ENCODE measurements around the gene INPP5D. TPM values are rescaled to one million over a fixed set of nuclear protein-coding genes. Genes with fewer than 3 reads are reported as not detected.

The INPP5D gene
- total RNA-seq, 4 donors from 2014 or later: 6.5 to 18.7 (median 11.5) TPM

DNA sequence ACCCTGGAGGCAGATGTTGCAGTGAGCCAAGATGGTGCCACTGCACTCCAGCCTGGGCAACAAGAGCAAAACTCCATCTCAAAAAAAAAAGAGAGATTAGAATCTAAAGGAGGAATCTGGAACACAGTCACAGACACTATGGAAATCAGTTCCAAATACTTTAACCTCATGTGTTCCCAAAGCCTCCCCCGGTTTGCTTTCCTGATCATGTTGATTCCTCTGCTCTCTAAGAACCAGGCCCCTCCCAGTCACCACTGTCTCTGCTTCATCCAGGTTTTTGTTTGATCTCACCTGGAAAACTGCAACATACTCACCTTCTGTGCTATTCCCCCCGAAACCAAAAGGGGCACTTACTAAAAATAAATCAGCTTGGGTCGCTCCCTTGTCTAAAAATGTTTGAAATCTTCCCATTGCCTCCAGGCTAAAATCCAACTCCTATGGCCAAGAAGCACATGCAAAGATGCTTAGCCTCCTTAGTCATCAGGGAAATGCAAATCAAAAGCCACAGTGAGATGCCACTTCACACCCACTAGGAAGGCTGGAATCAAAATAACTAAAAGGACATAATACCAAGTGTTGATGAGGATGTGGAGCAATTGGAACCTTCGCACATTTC is 33.8 kb upstream of the INPP5D start:
- Histone ChIP-seq H3K36me3 (no peaks in the 10 kb centered on the region), H3K4me3 (no peak overlapping the region), H3K9me3 (no peaks in the 10 kb centered on the region), H3K27ac (no peak overlapping the region), H3K4me1 (no peaks in the 10 kb centered on the region), H3K27me3 (no peaks in the 10 kb centered on the region)
- TF ChIP-seq POLR2A (IDR thresholded peaks at IDR 0.05) (no peak), EP300 (IDR thresholded peaks at IDR 0.05) (no peak), POLR2AphosphoS5 (IDR thresholded peaks at IDR 0.05) (no peak)
- TF ChIP-seq, protein P1, sequence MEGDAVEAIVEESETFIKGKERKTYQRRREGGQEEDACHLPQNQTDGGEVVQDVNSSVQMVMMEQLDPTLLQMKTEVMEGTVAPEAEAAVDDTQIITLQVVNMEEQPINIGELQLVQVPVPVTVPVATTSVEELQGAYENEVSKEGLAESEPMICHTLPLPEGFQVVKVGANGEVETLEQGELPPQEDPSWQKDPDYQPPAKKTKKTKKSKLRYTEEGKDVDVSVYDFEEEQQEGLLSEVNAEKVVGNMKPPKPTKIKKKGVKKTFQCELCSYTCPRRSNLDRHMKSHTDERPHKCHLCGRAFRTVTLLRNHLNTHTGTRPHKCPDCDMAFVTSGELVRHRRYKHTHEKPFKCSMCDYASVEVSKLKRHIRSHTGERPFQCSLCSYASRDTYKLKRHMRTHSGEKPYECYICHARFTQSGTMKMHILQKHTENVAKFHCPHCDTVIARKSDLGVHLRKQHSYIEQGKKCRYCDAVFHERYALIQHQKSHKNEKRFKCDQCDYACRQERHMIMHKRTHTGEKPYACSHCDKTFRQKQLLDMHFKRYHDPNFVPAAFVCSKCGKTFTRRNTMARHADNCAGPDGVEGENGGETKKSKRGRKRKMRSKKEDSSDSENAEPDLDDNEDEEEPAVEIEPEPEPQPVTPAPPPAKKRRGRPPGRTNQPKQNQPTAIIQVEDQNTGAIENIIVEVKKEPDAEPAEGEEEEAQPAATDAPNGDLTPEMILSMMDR (IDR thresholded peaks at IDR 0.05): no peak
- no peak for DNase-seq (ENCODE audit: low spot score in 2 of 2)
- WGBS: 48% methylated on average over 4 of the region's 4 CpGs

DNA sequence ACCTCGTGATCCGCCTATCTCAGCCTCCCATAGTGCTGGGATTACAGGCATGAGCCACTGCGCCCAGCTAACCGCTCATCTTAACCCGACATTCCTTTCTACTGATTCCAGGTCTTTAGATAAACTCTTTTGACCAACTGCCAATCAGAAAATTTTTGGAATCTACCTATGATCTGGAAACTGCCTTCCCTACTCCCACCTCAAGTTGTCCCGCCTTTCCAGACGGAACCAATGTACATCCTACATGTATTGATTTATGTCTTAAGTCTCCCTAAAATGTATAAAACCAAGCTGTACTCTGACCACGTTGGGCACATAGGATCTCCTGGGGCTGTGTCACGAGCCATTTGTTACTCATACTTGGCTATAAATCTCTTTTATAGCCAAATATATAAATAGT is 30.8 kb upstream of the INPP5D start:
- TF ChIP-seq POLR2AphosphoS5 (IDR thresholded peaks at IDR 0.05): no peak
- no peak for TF ChIP-seq POLR2A (IDR thresholded peaks at IDR 0.05)
- TF ChIP-seq EP300 (IDR thresholded peaks at IDR 0.05): no peak
- TF ChIP-seq, protein P1 (IDR thresholded peaks at IDR 0.05): no peak
- 65% methylated on average over 9 of the region's 9 CpGs for WGBS
- no peaks in the 10 kb centered on the region for H3K36me3 ChIP-seq
- no peak overlapping the region for H3K4me3 ChIP-seq
- no peaks in the 10 kb centered on the region for H3K9me3 ChIP-seq
- no peaks in the 10 kb centered on the region for H3K27me3 ChIP-seq
- no peak for DNase-seq (ENCODE audit: low spot score in 2 of 2)
- no peaks in the 10 kb centered on the region for H3K4me1 ChIP-seq
- no peak overlapping the region for H3K27ac ChIP-seq

DNA sequence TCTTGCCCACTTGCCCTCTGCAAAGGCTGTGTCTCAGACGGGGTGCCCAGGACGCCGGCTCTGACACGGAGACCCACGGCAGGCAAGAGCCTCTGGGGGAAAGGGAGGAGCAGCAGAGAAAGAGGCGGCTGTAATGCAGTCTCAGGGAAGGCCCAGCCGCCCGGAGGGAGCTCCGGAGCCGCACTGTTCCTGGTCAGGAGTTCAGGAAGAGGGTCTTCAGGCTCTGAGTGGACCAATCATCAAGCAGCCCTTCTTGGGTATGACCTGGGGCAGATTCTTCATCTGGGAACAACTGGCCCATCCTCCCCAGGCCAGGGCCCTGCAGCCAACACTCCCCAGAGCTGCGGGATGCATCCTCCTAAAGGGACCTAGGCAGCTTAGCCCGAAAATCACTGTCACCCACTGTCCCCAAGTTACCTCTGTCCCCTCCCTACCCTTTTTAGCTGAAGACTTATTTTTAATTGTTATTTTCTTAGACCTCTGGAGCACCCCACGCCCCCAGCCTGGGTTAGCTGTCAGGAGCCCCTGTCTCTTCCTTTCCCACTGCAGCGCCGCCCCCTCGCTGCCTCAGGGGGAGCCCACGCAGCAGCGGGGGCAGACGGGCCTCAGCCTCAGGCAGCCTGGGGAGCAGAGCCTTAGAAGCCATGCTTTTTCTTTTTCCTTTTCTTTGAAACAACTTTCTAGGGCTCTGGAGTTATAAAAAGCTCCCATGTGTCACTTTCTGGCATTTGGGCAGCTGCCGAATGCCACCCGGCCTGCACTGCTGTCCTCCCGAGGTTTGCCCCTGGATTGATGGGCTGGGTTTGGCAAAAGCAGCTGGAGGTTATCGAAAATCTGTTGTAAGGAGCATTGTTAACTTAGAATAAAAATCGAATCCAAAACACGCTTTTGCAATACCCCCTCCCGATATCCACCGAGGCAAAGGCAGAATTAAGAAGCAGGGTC is 28.3 kb upstream of the INPP5D start:
- TF ChIP-seq POLR2A (IDR thresholded peaks at IDR 0.05): no peak
- TF ChIP-seq POLR2AphosphoS5 (IDR thresholded peaks at IDR 0.05): no peak
- no peak for TF ChIP-seq EP300 (IDR thresholded peaks at IDR 0.05)
- TF ChIP-seq, protein P1 (IDR thresholded peaks at IDR 0.05): no peak

DNA sequence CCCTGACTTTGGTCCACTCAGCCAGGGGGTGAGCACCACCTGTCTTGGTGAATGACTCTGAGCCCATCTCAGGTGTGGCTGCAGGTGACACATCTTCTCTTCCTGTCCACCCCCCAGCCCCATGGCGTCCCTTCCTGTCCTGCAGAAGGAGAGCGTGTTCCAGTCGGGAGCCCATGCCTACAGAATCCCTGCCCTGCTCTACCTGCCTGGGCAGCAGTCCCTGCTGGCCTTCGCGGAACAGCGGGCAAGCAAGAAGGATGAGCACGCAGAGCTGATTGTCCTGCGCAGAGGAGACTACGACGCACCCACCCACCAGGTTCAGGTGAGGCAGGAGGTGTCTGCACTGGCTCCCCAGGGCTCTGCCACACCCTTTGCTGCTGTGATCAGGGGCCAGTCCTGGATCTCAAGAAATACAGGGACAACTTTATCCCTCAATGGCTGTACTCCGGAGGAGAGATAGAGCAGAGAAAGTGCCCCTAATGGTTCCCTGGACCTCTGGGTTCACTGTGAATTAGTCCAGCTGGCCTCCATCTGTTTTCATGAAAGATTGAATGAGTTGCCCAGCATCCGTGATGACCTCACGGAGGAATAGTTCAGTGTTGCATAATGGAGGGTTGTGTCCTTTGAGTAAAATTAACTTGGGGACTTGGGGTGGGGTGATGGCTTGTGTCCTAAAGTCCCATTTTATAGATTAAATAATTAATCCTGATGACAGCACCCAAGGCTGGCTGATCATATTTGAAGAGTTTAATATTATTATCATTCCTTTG is 27.4 kb upstream of the INPP5D start, which contains the start of gene NEU2:
Gene NEU2, plus strand, starts transcription at position 122 of the 770 bp plus-strand sequence. Its CDS starts 0 bp downstream, at position 122.
- no peaks in the 10 kb centered on the region for H3K9me3 ChIP-seq
- H3K4me1 ChIP-seq: no peaks in the 10 kb centered on the region
- no peak for TF ChIP-seq EP300 (IDR thresholded peaks at IDR 0.05)
- TF ChIP-seq POLR2A (IDR thresholded peaks at IDR 0.05): no peak
- TF ChIP-seq POLR2AphosphoS5 (IDR thresholded peaks at IDR 0.05): no peak
- TF ChIP-seq, protein P1 (IDR thresholded peaks at IDR 0.05): no peak
- no peaks in the 10 kb centered on the region for H3K27me3 ChIP-seq
- no peak within 1 kb of the TSS for H3K4me3 ChIP-seq
- WGBS: 86% methylated on average over 13 of the region's 13 CpGs
- no peak within 1 kb of the TSS for H3K27ac ChIP-seq
- peak in 1 of 2 donors; percentile 33 for DNase-seq (ENCODE audit: low spot score in 2 of 2)
- H3K36me3 ChIP-seq: no peaks in the 10 kb centered on the region

More for the DNA sequence above, 28.3 kb upstream of the INPP5D start:
- Histone ChIP-seq H3K9me3 (no peaks in the 10 kb centered on the region), H3K4me3 (no peak overlapping the region), H3K27ac (no peak overlapping the region), H3K4me1 (no peaks in the 10 kb centered on the region), H3K27me3 (no peaks in the 10 kb centered on the region), H3K36me3 (no peaks in the 10 kb centered on the region)
- 81% methylated on average over 27 of the region's 27 CpGs for WGBS
- peak in 1 of 2 donors; percentile 50 for DNase-seq (ENCODE audit: low spot score in 2 of 2)

Measured in suprapubic skin (tissue), 4 donors.